ENCODE data around the gene LRIG2. TPM values are rescaled to one million over a fixed set of nuclear protein-coding genes. Genes with fewer than 3 reads are reported as not detected.
A peak's percentile ranks its signal among the peaks of the same experiment; 100 is the strongest.

LRIG2 gene
- total RNA-seq, 1 experiment from 2014 or later = 10.7 TPM

DNA sequence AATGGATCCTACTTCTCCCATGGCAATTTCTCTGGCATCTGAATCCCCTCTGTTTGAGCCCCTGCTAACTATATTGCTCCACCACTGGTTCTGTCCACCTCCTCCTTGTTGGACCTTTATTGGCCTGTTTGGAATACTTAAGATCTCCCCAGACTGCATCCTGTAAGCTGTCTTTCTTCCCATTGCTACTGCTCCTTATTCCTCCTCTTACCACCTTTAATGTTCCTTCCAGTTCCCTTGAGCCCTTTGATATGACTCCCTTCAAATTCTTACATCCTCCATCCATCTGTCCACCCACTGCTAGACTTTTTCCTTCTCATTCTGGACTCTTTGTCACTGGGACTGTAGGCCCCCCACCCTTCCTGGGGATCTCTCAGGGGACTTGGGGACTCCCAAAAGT is 31.0 kb downstream of the LRIG2 start:
- H3K9me3 ChIP-seq = no peaks in the 10 kb centered on the region
- intact Hi-C loops (cut with micrococcal nuclease; ENCODE audit: unreplicated experiment) = no loop called here
- no peaks in the 10 kb centered on the region for H3K36me3 ChIP-seq (ENCODE audit: control insufficient read depth, insufficient read depth, low read length)
- Mint-ChIP-seq H3K9me3 (ENCODE audit: unreplicated experiment) (no peaks in the 10 kb centered on the region), H3K4me1 (ENCODE audit: low read depth, unreplicated experiment) (peaks cover 24% of the 10 kb centered on the region), H3K27ac (ENCODE audit: unreplicated experiment) (peak overlapping the region; percentile 11), H3K27me3 (ENCODE audit: insufficient read depth, unreplicated experiment) (no peaks in the 10 kb centered on the region), H3K36me3 (ENCODE audit: insufficient read depth, unreplicated experiment) (peaks cover 62% of the 10 kb centered on the region), H3K4me3 (ENCODE audit: unreplicated experiment) (no peak overlapping the region)
- TF ChIP-seq, protein P1, sequence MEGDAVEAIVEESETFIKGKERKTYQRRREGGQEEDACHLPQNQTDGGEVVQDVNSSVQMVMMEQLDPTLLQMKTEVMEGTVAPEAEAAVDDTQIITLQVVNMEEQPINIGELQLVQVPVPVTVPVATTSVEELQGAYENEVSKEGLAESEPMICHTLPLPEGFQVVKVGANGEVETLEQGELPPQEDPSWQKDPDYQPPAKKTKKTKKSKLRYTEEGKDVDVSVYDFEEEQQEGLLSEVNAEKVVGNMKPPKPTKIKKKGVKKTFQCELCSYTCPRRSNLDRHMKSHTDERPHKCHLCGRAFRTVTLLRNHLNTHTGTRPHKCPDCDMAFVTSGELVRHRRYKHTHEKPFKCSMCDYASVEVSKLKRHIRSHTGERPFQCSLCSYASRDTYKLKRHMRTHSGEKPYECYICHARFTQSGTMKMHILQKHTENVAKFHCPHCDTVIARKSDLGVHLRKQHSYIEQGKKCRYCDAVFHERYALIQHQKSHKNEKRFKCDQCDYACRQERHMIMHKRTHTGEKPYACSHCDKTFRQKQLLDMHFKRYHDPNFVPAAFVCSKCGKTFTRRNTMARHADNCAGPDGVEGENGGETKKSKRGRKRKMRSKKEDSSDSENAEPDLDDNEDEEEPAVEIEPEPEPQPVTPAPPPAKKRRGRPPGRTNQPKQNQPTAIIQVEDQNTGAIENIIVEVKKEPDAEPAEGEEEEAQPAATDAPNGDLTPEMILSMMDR (IDR thresholded peaks at IDR 0.05; ENCODE audit: insufficient read depth in 1 of 2, low read depth in 1 of 2, low read length in 1 of 2, severe bottlenecking in 1 of 2, unreplicated experiment in 1 of 2) = no peak
- ChIA-PET POLR2A (no interaction called here), CTCF (no interaction called here)
- H3K4me3 ChIP-seq (ENCODE audit: low read depth, low read length) = no peak overlapping the region
- H3K4me1 ChIP-seq = no peaks in the 10 kb centered on the region
- no peak for DNase-seq
- H3K27me3 ChIP-seq (replicated peaks; ENCODE audit: control insufficient read depth, insufficient read depth, low read length) = no peaks in the 10 kb centered on the region
- no TSS peak for BruUV-seq (replicated peaks)

DNA sequence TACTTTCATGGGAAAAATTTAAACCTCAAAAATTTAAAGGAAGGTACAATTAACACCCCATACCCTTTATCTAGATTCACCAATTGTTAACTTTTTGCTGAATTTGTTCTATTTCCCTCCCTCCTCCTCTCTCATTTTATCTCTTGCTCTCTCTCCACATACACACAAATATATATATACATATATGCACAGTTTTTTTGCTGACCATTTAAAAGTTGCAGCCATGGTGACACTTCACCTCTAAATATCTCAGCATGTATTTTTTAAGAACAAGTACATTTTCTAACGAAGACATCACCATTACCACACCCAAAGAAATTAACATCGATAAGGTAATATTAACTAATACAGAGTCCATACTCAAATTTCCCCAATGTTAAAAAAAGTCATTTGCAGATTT is 33.9 kb downstream of the LRIG2 start:
- no peaks in the 10 kb centered on the region for H3K4me1 ChIP-seq
- no peaks in the 10 kb centered on the region for H3K27me3 ChIP-seq (replicated peaks; ENCODE audit: control insufficient read depth, insufficient read depth, low read length)
- H3K9me3 ChIP-seq = no peaks in the 10 kb centered on the region
- Mint-ChIP-seq H3K9me3 (ENCODE audit: unreplicated experiment) (no peaks in the 10 kb centered on the region), H3K27me3 (ENCODE audit: insufficient read depth, unreplicated experiment) (no peaks in the 10 kb centered on the region), H3K4me1 (ENCODE audit: low read depth, unreplicated experiment) (peaks cover 18% of the 10 kb centered on the region), H3K4me3 (ENCODE audit: unreplicated experiment) (no peak overlapping the region), H3K36me3 (ENCODE audit: insufficient read depth, unreplicated experiment) (peaks cover 64% of the 10 kb centered on the region), H3K27ac (ENCODE audit: unreplicated experiment) (no peak overlapping the region)
- CTCF ChIA-PET = no interaction called here
- BruUV-seq (replicated peaks) = no TSS peak
- H3K36me3 ChIP-seq (ENCODE audit: control insufficient read depth, insufficient read depth, low read length) = no peaks in the 10 kb centered on the region
- DNase-seq = no peak
- POLR2A ChIA-PET = no interaction called here
- H3K4me3 ChIP-seq (ENCODE audit: low read depth, low read length) = no peak overlapping the region
- TF ChIP-seq, protein P1 (IDR thresholded peaks at IDR 0.05; ENCODE audit: insufficient read depth in 1 of 2, low read depth in 1 of 2, low read length in 1 of 2, severe bottlenecking in 1 of 2, unreplicated experiment in 1 of 2) = no peak
- intact Hi-C loops (cut with micrococcal nuclease; ENCODE audit: unreplicated experiment) = no loop called here

DNA sequence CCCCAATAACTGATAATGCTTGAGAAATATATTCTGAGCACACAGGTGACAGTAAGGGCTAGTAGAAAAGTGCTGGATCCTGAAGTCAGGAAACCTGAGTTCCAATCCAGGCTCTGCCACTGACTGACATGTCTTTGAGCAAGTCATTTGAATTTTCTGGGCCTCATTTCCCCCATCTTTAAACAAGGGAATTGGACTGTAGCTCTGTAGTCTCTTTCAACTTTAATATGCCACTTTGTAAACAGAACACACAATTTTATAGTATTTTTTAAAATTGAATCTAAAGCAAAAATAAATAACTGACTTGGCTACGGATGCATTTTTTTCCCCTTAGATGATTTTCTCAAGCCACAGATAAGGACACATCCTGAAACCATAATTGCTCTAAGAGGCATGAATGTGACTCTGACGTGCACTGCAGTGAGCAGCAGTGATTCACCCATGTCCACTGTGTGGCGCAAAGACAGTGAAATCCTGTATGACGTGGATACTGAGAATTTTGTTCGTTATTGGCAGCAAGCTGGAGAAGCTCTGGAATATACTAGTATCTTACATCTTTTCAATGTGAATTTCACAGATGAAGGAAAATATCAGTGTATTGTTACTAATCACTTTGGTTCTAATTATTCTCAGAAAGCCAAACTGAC is 37.0 kb downstream of the LRIG2 start:
- Histone ChIP-seq H3K4me3 (ENCODE audit: low read depth, low read length) (no peak overlapping the region), H3K4me1 (no peaks in the 10 kb centered on the region), H3K9me3 (no peaks in the 10 kb centered on the region), H3K27me3 (replicated peaks; ENCODE audit: control insufficient read depth, insufficient read depth, low read length) (no peaks in the 10 kb centered on the region), H3K36me3 (ENCODE audit: control insufficient read depth, insufficient read depth, low read length) (no peaks in the 10 kb centered on the region)
- TF ChIP-seq, protein P1 (IDR thresholded peaks at IDR 0.05; ENCODE audit: insufficient read depth in 1 of 2, low read depth in 1 of 2, low read length in 1 of 2, severe bottlenecking in 1 of 2, unreplicated experiment in 1 of 2) = no peak
- Mint-ChIP-seq H3K9me3 (ENCODE audit: unreplicated experiment) (no peaks in the 10 kb centered on the region), H3K4me1 (ENCODE audit: low read depth, unreplicated experiment) (no peaks in the 10 kb centered on the region), H3K27ac (ENCODE audit: unreplicated experiment) (no peak overlapping the region), H3K4me3 (ENCODE audit: unreplicated experiment) (no peak overlapping the region), H3K36me3 (ENCODE audit: insufficient read depth, unreplicated experiment) (peaks cover 62% of the 10 kb centered on the region), H3K27me3 (ENCODE audit: insufficient read depth, unreplicated experiment) (no peaks in the 10 kb centered on the region)
- BruUV-seq (replicated peaks) = no TSS peak
- POLR2A ChIA-PET = no interaction called here
- intact Hi-C loops (cut with micrococcal nuclease; ENCODE audit: unreplicated experiment) = no loop called here
- no peak for DNase-seq
- CTCF ChIA-PET = no interaction called here
